GM12872 (cell line): ENCODE measurements around the gene AAR2.

Experiments
- CTCF ChIP-seq: IDR thresholded peaks from 3 replicates; pipeline ENCODE4 v1.5.1; 2011; ENCODE audit warnings: low read depth, mild to moderate bottlenecking, low read length, moderate library complexity; ENCODE audit not compliant: insufficient read depth

Gene AAR2

GRCh38 chr20:36237477-36237876 lies 1.2 kb downstream of the AAR2 start:
- no peak for TF ChIP-seq CTCF

GRCh38 chr20:36238153-36238552 lies 1.9 kb downstream of the AAR2 start:
- no peak for TF ChIP-seq CTCF

DNA sequence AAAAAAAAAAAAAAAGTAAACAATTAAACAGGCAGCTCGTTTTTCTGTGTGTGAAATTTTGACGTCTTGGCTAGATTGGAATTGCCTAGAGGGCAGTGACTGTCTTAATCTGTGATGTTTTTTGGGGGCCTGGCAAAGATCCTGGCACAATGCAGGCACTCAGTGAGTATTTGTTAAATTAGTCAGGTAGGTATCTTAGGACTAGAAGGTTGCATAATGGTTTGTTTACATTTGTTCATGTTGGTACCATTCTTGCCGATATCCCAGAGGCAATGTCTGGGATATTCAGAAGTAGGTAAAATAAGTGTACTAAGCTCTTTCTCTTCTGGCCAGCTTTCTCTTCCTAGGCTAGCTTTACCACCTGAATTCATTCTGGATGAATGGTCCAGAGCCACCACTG lies 2.5 kb downstream of the AAR2 start:
- TF ChIP-seq CTCF = no peak

GRCh38 chr20:36240076-36240475 lies 3.8 kb downstream of the AAR2 start:
- TF ChIP-seq CTCF = no peak

- TF ChIP-seq CTCF = no peak
Observed at GRCh38 chr20:36241678-36242077, 5.4 kb downstream of the AAR2 start.

- TF ChIP-seq CTCF = no peak
Observed at GRCh38 chr20:36243726-36244125, 7.4 kb downstream of the AAR2 start.

DNA sequence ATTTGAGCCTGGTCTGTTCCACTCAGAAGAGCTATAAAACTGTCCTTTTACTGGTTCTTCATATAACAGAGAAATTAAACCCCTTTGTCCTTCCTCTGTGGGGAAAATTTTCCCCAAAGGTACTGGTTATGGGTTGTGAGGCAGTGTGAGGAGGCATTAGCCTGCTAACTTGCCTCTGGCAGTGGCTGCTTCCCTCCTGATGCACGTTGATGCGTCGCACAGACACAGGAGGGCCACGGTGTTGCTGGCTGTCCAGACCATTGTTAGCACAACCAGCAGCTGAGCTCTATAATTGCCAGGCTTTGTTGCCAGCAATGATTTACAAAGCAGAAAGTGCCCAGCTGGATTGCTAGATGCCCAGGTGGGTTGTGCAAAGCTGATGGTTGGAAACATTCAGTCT lies 10.1 kb downstream of the AAR2 start:
- TF ChIP-seq CTCF = no peak

DNA sequence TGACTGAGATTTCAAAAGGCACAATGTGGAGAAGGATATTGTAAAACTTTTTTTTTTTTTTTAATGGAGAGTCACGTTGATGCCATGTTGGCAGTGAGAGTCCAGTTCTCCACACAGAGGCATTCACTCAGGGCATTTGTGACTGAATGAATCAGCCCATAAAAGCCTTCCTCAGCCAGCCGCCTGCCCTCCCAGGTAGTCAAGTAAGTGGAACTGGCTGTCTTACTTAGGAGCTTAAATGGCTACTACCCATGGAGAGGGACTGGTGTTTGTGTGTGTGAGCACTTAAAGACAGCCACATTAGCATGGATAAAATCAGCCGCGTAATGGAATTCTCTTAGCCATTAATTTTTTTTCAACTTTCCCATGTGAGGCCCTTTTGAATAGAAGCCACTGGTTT lies 12.6 kb downstream of the AAR2 start:
- no peak for TF ChIP-seq CTCF
